ENCODE measurements around the gene IVL. TPM values are rescaled to one million over a fixed set of nuclear protein-coding genes. Genes with fewer than 3 reads are reported as not detected.

The IVL gene
- total RNA-seq, 4 donors from 2014 or later = not detected

- ATAC-seq (ENCODE audit: low FRiP score) (no peak), DNase-seq (ENCODE audit: low spot score) (peak; percentile 29)
- peak in 1 of 3 donors; percentile 56 for TF ChIP-seq CTCF (IDR thresholded peaks at IDR 0.05)
These were observed 38.4 kb upstream of the IVL start for GRCh38 chr1:152869808-152870419.

- no peak for DNase-seq (ENCODE audit: low spot score)
These were observed 37.3 kb upstream of the IVL start for GRCh38 chr1:152870831-152871730.

GRCh38 chr1:152871731-152872126, 36.6 kb upstream of the IVL start:
- DNase-seq (ENCODE audit: low spot score) (no peak), ATAC-seq (ENCODE audit: low FRiP score) (no peak)
- TF ChIP-seq CTCF (IDR thresholded peaks at IDR 0.05) = no peak

More at GRCh38 chr1:152870831-152871730, 37.3 kb upstream of the IVL start:
- TF ChIP-seq CTCF (IDR thresholded peaks at IDR 0.05) = no peak
- ATAC-seq (ENCODE audit: low FRiP score) = no peak

- DNase-seq (ENCODE audit: low spot score) (no peak), ATAC-seq (ENCODE audit: low FRiP score) (no peak)
- no peak for TF ChIP-seq CTCF (IDR thresholded peaks at IDR 0.05)
These were observed 34.9 kb upstream of the IVL start for GRCh38 chr1:152873495-152873894.

- no peak for TF ChIP-seq CTCF (IDR thresholded peaks at IDR 0.05)
- DNase-seq (ENCODE audit: low spot score) = no peak
- no peak for ATAC-seq (ENCODE audit: low FRiP score)
These were observed 31.5 kb upstream of the IVL start for GRCh38 chr1:152876827-152877226.

GRCh38 chr1:152878042-152878441, 30.3 kb upstream of the IVL start, which contains the start of gene SMCP:
TSS of gene SMCP (plus strand) at chr1:152878322. CDS start at chr1:152884423, 6,101 bp downstream.
- ATAC-seq (ENCODE audit: low FRiP score) = no peak
- DNase-seq (ENCODE audit: low spot score) = no peak
- no peak for TF ChIP-seq CTCF (IDR thresholded peaks at IDR 0.05)

All from omental fat pad (tissue), 4 donors.